ENCODE measurements around the gene NFKBIZ.

NFKBIZ gene

DNA sequence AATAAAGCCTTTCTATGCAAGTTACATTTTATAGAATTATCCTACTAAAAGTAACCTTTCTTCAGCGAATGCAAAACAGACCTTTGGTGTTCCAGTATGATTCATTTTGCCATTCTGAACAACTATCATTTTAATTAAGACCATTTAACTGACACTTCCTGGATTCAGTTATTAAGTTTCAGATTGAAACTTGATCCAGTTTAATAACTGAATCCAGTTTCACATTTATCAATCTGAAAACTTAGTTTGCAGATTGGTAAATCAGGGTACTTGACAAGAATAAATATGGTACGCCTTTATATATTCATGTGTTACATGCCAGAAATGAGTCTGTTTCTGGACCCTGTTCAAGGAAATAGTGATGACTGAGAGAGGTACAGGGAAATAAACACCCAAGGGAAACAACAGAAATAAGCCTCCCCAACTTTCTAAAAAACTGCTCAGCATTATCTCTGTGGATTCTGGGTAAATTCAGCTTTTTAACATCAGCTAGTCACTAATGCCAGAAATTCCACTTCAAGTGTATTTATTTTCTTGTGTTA, 23.3 kb upstream of the NFKBIZ start:
- no peak for DNase-seq (ENCODE audit: low read depth)

GRCh38 chr3:101827211-101828174, 21.8 kb upstream of the NFKBIZ start:
- DNase-seq (ENCODE audit: low read depth), result peak; percentile 88

DNA sequence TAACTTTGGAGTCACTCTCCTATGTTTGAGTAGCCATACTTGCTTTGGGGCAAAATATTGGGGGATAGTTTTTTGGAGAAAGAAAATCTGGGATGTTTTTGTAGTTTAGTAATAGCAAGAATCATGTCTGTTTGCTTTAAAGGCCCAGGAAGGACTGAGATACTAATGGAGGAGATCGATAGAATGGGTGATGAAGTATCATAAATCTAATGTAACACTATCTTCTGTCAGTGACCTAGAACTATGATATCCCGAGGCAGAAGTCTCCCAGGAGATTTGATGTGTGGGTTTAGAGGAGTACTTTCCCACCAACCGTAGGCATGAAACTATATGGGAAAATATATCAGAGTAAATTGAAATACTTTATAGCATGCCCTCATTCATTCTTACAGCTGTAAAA, 21.0 kb upstream of the NFKBIZ start:
- DNase-seq (ENCODE audit: low read depth), result no peak

- peak; percentile 64 for DNase-seq (ENCODE audit: low read depth)
Observed at GRCh38 chr3:101828691-101829436, 20.4 kb upstream of the NFKBIZ start.

- DNase-seq (ENCODE audit: low read depth), result no peak
Observed at GRCh38 chr3:101829437-101829830, 19.9 kb upstream of the NFKBIZ start.

- DNase-seq (ENCODE audit: low read depth), result no peak
Observed at GRCh38 chr3:101829874-101830273, 19.4 kb upstream of the NFKBIZ start.

GRCh38 chr3:101833446-101833974, 15.8 kb upstream of the NFKBIZ start:
- no peak for DNase-seq (ENCODE audit: low read depth)

DNA sequence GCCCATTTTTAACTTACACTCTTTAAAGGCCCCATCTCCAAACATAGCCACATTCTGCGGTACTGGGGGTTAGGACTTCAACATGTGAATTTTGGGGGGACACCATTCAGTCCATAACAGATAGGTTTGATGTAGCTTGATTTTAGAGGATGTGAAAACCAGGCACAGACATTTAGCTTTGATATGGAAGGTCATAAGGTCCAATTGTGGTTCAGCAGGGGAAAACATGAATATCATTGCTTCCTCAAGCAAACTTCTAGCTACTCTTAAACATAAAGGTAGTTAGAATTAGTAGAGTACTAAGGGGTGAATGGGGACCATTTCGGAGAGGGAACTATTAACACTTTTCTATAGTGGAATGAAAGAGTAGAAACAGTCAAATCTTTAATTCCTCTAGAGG, 13.6 kb upstream of the NFKBIZ start:
- no peak for DNase-seq (ENCODE audit: low read depth)

DNA sequence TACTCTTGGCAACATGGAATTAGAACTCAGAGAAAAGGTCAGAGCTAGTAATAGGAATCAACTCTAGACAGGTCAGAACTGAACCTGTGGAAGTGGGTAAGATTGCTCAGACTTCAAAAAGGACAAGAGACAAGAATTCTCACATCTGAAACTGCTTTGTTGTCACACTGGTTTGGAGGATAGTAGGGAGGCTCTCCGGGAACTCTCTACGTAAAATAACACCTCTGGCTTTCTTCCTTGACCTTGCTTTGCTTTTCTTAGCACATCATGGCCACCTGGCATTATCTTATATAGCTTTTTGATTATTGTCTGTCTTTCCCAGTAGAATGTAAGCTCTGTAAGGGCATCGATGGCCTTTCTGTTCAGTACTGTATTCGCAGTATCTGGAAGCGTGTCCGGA, 13.2 kb upstream of the NFKBIZ start:
- no peak for DNase-seq (ENCODE audit: low read depth)

DNA sequence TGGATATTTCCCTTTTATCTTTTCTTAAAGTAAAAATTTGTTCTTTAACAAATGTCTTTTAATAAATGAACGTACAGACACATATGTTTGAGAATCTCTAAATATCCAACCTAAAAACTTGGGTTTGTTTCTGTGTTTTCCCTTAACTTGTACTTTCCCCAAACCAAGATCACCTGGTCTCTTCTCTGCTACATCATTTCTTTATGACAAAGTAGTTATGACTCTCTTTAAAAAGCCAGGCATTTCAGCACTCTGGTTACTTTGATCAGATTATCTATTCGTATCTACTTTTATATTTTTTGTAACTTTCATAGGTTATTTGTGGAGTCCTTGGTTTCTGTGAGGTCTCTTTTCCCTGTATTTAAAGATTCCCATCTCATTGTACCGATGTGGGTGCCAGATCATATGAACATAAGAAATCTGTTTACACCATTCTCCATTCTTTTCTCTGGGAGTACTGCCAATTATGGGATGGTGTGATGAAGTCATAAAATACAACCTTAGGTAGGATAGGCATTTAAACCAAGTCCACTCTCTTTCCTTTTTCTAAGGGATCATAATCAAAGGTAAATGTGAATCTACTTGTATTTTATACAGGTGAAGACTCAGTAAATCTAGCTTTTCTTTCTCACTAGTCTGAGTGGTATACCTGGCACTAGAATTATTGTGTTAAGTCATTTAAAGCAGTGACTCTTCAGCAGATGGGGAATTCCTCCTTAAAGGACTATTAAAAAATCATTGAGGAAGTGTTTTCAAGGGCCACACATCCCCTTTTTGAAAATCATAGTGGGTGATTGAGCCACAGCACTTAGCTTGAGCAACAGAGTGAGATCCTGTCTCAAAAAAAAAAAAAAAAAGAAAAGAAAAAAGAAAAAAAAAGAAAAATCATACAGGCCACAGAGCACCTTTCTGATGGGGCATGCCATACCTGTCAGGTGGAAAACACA, 12.4 kb upstream of the NFKBIZ start:
- DNase-seq (ENCODE audit: low read depth), result peak; percentile 68

DNA sequence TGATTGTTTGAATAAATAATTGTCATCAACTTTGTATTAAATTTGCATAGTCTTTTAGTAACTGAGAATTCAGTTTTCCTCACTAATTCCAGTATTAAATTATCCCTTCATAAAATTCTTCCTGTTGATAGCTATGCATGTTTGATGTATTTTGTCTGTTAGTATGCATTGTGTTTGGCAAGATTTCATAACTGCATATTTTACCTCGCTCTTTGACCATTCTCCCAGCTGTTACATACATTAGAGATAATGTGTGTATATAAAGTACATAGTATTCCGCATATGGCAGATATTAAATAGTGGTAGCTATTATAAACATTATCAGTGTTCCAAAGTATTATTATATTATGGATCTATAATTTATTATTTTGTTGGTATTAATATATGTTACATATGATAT, 10.6 kb upstream of the NFKBIZ start:
- DNase-seq (ENCODE audit: low read depth), result no peak

DNA sequence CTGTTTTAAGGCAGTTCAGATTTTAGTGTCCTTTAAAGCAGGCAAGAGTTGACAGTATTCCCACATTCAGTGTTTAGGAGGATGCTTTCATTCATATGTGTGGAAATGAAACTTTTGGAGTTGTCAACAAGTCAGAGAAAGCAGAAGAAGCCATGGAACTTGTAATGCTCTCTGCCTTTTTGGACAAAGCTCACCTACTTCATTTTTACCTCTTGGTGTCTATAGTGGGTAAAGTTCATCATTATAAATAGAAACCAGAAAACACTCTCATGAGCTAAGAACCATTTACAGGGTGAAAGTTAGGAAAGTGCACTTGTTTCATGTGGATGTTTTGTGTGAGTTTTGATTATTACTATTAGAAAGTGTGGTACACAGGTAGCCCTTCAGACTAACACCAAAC, 9.2 kb upstream of the NFKBIZ start:
- DNase-seq (ENCODE audit: low read depth), result no peak

- peak; percentile 70 for DNase-seq (ENCODE audit: low read depth)
Observed at GRCh38 chr3:101842245-101842934, 6.9 kb upstream of the NFKBIZ start.

- no peak for DNase-seq (ENCODE audit: low read depth)
Observed at GRCh38 chr3:101842935-101843330, 6.4 kb upstream of the NFKBIZ start.

GRCh38 chr3:101845425-101845824, 3.9 kb upstream of the NFKBIZ start:
- no peak for DNase-seq (ENCODE audit: low read depth)

DNA sequence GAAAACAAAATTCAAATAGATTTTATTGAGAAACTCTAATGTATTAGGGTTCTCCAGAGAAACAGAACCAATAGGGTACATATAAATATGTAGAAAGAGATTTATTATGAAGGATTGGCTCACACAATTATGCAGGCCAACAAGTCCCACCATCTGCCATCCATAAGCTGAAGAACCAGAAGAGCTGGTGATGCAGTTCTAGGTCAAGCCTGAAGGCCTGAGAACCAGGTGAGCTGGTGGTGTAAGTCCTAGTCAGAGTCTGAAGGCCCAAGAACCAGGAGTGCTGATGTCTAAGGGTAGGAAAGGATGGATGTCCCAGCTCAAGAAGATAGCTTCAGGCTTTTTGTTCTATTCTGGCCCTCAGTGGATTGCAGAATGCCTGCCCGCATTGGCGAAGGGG, 2.6 kb upstream of the NFKBIZ start:
- DNase-seq (ENCODE audit: low read depth), result no peak

GRCh38 chr3:101847328-101847727, 2.0 kb upstream of the NFKBIZ start:
- DNase-seq (ENCODE audit: low read depth), result peak; percentile 55

DNA sequence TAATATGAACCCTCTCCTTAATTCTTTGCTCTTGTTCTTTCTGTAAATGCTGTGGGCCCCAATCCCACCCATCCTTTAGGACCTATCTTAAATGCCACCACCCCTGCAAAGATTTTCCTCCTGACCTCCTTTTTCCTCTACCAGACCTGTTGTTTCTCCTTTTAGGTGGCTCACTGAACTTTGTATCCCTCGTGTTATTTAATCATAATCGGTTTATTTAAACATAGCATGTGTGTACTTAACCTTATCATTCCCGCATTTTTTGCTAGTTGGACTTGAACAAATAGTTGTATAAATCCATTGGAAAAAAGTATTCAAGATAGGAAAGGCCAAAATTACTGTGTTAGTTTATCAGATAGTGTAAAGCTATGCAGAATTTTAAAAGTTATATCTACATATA, 988 bp upstream of the NFKBIZ start:
- no peak for DNase-seq (ENCODE audit: low read depth)

DNA sequence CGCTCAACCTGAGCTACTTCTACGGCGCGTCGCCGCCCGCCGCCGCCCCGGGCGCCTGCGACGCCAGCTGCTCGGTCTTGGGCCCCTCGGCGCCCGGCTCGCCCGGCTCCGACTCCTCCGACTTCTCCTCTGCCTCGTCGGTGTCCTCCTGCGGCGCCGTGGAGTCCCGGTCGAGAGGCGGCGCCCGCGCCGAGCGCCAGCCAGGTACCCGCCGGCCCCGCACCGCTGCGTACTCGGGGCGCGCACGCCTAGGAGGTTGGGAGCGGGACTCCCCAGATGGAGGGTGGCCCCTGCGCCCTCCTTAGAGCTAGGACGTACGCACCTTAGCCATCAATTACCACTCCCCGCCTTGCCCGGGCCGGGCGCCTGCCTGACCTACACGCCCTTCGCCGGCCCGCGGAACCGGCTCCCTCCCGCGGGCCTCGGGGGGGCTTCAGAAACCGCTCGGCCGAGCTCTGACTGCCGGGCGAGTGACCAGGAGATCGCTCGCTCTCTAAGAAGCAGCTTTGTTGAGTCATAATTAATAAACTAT, 466 bp downstream of the NFKBIZ start:
- peak; percentile 44 for DNase-seq (ENCODE audit: low read depth)

GRCh38 chr3:101850246-101851051, 1.1 kb downstream of the NFKBIZ start:
- DNase-seq (ENCODE audit: low read depth), result peak; percentile 68
